HG02973 (cell line): ENCODE data around the gene TEP1.
"Not testable (repeated sequence)": the region's sequence is repeated elsewhere in the genome, so short reads cannot be mapped to it uniquely, and the experiment has no call there.

Experiments
- ATAC-seq: cut with Tn5 transposase; IDR thresholded peaks from one replicate; pipeline ENCODE4 v1.9.1; 2021; ENCODE audit warnings: moderate library complexity; ENCODE audit not compliant: unreplicated experiment

The TEP1 gene

DNA sequence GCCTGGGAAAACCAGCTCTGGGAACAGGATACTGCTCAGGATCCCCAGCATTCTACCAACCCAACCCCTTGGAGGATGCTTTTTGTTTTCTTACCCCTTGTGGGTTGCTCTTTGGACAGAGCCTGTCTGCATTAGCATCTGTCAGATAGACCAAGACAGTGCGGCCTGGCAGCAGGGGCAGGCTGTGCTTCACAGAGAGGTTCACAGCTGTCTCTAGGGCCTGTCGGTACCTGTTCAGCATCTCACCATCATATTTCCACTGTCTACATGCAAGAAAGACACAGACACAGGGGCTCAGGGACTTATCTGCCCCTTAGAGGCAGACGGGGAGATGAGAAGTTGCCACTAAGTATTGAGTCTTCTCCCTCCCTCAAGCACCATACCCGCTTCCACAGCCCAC, 21.8 kb downstream of the TEP1 start:
- ATAC-seq: no peak

DNA sequence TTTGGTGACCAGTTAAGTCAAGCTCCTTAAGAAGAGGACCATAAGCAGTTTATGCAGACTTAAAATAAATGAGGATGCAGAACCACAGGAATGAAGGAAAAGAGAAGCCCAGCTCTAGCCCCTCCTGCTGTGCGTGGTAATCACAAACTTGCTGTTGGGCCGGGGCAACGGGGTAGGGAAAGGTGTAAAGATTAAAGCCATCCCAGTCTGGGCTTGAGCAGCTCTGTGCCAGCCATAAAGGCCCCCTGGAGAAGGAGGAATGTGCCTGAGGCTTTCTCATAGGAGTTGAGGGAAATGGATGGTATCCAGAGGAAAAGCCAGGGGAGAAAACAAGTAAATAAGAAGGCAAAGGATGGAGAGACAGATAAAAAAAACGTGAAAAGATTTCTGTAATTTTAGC, 25.1 kb downstream of the TEP1 start:
- no peak for ATAC-seq

DNA sequence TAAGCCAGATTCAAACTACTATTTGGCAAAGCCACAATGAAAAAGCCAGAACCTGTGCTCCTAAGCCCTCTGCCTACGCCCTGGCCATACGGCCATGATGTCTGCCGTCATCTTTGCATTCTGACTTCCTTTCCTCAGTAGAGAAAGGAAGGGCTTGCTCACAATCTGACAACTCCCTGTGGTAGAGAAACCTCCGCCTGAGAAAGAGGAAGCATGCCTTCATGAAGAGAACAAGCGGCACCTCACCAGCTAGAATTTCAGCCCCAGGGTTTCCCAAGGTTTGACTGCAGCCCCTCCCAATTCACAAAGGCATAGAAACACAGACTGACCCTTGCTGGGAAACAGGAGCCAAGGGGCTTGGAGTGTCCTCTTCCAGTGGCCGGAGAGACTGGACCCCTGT, 25.7 kb downstream of the TEP1 start:
- no peak for ATAC-seq

DNA sequence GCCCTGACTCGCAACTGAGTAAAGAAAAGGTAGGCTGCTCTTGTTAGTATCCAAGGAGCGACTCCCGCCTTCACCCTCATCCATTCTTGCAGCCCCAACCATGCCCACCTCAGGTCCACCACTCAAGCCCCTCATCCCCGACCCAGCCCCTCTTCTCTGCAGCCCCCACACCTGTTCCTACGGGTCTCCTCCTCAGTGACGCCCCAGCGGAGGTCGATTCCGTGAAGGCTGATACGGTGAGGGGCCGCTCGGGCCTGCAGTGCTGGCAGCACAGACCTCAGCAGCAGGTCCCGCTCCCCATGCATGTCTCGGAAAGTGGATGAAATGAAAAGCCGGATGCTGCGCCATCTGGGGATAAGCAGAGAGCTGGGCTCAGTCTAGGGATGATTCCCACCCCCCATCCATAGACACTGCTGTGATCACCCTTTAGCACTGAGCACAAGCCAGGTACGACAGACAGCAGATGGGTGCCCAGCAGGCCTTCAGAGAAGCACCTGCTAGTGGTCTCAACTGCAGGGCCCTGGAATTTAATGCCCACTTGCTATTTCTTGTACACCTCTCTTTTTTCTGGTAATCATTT, 26.9 kb downstream of the TEP1 start:
- ATAC-seq: no peak

DNA sequence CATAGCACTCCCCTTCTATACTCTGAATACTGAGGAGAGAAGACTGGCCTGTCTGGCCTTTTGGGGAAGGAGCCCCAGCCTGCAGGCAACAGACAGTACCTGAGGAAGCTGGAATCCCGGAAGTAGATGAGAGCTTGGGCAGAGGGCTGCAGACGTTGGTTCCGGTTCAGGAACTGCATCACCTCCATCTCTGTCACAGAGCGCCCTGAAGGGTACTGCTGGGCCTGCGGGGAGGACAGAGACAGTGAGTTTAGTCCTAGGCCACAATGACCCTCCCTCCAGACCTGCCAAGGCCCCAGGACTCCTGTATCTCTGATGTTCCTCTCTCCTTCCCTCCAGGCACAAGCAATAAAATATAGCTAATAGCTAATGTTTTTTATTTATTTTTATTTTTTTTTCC, 28.4 kb downstream of the TEP1 start:
- no peak for ATAC-seq

DNA sequence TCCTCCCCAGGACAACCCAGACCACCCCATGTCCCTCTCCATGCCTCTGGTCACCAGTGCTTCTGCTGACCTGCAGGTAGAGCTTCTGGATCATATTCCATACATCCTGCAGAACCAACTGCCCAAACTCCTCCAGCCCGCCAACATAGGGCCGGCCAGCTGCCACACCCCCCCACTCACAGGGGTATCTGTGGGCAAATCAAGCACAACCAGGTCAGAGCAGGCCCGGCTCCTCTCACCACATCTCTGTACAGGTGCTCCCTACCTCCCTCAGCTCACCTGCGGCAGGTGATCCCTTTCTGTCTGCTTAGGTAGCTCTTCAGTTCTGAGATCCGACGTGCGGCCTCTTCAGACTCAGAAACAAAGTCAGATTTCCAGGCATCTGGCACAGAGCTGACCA, 29.0 kb downstream of the TEP1 start:
- ATAC-seq: no peak

DNA sequence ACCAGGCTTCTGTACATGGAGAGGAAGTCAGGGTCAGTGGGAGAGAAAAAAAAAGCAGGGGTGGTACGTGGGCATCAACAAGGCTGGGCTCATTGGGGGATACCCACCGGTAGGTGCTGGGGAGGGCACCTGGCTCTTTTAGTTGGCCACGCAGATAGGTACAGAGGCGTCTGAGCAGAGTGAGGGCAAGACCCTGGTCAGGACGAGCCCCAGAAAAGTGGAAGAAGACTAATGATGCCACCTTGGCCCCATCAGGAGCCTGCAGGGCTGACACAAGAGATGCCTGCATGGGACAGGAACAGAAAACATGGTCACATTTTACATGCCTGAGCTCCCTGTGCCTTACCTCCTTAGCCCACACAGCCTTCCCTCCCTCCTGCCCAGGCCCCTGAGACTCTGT, 29.7 kb downstream of the TEP1 start:
- ATAC-seq: no peak

DNA sequence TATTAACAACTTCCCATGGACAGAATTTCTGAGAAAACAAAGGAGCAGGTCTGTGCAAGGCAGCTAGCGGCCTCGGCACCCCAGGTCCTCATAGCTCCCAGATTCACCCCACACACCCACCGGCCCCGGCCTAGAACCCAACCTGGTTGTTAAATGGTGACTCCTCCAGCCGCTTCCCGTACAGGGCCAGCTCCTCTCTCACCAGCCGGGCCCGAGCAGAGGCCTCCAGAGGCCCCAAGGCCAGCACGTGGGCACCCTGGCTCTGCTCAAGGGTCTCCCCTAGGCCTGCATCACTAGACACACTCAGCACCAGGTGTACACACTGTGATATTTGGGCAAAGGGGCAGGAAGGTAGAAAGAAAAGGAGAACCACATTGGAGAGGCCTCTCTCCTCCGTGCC, 30.3 kb downstream of the TEP1 start:
- ATAC-seq: no peak

DNA sequence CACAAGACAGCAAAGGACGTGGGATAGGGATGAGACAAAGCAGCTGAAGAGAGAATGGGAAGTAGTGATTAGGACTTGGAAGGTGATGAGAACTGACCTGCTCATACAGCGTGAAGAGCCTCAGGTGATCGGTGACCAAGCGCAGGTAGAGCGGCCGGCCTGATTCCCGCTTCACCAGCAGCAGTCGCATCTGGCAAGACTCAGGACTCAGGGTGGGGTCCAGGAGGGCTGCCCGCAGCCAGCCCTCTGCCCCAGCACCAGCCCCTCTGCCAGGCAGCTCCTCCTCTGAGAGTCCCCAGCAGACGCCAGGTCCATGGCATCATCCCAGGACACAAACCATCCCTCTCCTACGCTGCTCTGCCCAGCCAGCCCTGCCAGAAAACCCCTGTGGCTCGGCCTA, 30.8 kb downstream of the TEP1 start:
- ATAC-seq: no peak

DNA sequence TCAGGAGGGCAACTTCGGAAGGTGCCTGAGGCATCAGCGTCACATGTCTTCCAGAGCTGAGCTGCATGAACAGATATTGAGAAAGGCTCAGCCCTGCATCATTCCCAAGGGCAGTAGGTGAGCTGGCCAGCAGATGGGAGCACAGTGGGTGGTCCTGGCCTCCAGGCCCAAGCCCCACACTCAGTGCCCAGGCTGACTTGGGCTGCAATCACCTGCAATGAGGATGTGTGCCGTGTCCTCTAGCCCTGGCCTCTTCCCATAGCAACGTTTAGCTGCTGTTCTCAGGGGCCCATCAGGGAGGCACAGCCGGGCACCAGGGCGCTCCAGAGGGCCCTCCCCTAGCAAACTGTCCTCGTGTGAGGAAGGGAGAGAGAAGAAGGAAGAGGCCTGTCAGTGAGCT, 32.0 kb downstream of the TEP1 start:
- ATAC-seq: no peak

DNA sequence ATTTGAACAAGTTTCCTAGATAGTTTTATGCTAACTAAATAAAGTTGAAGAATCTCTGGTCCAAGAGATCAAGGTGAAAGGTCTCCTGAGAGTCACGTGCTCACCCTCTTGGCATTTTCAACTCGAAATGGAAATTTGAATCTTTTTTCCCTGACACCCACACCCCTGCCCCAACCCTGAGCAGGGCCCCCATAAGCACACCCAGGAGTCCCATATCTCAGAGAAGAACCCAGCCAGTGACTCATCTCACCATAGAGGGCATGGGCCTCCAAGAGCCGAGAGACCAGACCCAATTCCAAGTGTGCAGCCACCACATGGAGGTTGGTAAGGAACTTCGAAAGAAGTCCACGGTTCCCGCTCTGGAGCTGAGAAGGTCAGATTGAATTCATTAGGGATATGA, 32.6 kb downstream of the TEP1 start:
- no peak for ATAC-seq

DNA sequence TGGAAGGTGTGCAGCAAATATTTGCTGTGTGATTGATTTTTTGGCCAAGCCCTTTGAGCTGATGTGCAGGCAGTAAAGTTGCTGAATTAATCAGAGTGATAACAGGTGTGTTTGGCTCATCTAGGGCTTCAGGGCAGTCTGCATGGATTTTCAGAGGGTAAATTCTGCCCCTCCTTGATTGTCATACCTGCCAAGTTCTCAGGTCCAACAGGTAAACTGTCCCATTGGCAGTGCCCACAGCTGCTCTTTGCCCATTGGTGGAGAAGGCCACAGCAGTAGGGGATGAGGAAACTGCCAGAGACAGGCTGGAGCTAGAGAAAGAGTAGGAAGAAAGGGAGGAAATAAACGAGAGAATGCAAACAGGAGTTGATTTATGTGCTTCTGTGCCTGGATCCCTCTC, 33.6 kb downstream of the TEP1 start:
- no peak for ATAC-seq

DNA sequence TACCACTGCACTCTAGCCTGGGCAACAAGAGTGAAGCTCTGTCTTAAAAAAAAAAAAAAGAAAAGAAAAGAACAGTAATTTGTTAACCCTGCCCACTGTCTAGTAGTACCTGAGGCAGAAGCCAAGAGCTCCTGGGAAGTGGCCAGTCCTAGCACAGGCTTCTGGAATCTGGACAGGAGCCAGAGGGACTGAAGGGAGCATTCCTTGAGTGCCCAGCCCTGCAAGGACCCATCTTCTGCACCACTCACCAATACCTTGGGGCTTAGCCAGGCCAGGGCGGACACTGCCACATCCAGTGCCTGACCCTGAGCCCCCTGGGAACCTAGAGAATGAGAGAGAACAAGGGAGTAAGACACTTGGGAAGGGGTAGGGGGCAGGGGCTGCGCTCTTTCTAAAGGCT, 36.1 kb downstream of the TEP1 start:
- ATAC-seq: no peak

DNA sequence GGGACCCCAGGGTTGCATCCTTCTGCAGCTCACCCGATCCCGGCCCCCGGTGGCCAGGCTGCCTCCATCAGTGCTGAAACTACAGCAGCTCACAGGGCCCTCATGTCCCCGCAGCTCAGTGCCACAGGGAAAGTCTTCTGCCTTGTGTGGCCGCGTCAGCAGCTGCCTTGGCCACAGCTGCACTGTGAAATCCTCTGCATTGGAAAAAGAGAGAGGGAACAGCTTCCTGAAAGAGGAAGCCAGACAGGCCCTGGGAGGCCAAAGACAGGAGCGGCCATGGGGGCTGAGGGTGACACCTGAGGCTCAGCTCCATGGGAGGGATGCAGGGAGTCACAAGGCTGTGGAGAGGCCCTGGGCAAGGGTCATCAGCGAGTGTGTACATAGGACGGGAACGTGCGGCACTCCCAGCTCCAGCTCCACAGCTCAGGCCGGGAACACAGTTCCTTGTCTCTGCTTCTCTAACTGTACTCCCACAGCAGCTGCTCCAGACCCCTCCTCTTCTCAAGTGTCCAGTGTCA, 37.2 kb downstream of the TEP1 start:
- ATAC-seq: no peak

DNA sequence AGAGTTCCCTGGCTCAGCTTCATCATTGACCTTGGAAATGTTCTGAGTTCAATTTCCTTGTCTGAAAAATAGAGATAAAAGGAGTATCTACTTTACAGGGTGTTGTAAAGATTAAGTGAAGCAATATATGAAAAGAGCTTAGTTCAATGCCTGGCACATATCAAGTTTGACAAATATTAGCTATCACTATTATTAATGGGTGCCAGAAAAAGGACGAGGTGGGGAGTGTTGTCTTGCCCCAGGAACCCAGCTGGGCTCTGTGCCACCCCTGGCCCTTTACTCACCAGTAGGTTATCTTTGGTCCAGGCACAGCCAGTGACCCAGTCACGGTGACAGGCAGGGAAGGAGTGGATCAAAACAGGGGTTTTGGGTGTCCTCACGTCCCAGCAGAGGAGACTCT, 37.8 kb downstream of the TEP1 start:
- no peak for ATAC-seq

DNA sequence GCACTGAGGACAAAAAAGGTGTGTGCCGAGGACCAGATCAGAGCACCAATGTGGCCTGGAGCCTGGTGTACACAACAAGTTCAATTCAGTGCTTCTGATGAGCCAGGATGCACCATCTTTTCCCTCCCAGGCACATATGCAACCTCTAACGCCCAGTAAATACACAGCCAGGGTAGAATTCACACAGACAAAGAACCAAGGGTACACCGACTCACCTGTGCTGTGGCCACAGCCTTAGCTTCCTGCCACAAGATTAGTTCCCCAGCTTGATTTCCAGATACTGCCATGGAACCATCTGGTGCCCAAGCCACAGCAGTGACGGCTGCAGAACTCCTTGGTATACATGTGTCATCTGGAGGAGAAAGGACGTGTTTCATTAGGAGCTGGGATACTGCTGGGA, 40.5 kb downstream of the TEP1 start:
- no peak for ATAC-seq

DNA sequence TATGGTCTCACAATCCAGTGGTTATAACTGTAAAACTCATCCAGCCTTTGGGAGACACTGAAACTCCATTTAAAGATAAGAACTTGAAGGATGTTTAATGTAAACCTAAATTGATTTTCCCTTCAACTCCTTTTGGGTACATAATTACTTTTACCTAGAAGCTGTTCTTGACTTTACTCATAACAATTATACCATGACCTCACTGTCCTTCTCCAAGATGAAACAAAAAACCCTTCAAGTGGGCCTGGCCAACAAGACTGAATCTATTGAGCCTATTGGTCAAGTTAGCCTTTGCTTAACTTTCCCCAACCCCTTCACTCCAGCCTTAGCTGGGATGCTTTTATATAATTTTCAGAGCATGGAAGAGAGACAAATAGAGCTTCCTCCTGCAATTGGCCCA, 47.4 kb downstream of the TEP1 start:
- ATAC-seq: no peak

DNA sequence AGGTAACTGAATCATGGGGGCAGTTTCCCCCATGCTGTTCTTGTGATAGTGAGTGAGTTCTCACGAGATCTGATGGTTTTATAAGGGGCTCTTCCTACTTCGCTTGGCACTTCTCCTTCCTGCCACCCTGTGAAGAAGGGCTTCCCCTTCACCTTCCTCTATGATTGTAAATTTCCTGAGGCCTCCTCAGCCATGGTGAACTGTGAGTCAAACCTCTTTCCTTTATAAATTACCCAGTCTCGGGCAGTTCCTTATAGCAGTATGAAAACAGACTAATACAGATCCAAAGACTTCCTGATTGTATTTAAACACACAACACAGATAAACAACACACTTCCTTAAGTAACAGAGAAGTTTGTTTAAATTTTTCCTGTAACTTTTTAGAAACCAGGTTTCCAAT, 54.8 kb downstream of the TEP1 start:
- ATAC-seq: not testable (repeated sequence)

DNA sequence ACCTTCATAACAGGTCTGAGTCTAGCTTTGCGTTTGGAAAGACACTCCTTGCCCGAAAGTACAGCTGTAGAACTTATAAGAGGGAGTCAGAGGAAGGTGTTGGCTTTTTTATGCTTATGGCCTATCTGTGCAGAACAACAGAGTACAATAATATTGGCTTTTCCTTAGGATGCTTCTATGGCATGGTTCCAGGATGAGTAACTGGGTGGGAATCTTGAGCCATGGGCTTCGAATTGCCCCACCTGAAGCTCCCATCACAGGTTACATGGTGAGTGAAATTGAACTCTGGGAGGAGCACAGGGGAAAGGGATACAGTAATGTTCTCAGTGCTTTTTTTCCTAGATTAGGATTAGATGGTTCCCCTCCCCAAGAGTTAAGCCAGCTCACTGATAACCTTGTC, 56.9 kb downstream of the TEP1 start:
- no peak for ATAC-seq

DNA sequence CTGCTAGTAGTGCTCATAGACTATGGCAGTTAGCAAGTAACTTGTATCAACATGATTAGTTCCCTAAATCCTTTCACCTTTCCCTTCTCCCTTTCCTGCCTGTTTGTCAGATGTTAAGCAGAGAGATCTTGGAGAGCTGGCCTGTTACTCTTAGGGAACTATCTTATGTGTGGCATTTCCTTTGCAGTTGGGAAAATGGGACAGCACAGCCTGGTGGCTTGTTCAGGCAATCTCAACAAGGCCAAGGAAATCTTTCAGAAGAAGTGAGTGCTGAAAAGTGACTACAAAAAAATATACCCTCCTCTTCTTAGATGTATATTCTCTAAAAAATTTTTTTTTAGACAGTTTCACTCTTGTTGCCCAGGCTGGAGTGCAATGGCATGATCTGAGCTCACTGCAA, 62.4 kb downstream of the TEP1 start:
- no peak for ATAC-seq

DNA sequence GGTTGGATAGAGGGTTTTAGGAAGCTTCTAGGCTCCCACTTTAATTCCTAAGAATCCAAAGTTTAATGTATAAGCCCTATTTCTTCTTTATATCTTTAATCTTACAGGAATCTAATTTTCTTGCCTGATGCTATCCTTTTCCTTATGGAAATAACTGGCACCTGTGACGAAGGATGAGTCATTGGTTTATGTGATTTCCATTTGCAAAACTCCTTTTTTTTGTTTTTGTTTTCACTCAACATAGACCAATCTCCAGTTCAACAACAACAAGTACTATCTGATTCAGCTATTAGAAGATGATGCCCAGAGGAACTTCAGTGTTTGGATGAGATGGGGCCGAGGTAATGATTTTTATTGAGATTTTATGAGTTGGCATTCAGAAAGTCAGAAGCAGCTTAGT, 63.0 kb downstream of the TEP1 start:
- ATAC-seq: no peak

DNA sequence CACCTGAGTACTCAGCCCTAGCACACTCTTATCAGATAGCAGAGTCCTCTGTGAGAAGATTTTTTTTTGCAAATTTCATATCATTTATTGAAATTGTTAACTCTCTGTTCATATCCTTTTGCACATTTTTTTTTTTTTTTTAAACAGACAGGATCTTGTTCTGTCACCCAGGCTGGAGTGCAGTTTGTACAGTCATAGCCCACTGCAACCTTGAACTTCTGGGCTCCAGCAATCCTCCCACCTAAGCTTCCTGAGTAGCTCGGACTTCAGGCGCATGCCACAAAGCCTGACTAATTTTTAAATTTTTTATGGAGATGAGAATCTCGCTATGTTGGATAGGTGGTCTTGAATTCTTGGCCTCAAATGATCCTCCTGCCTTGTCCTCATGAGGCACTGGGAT, 65.6 kb downstream of the TEP1 start:
- ATAC-seq: no peak

DNA sequence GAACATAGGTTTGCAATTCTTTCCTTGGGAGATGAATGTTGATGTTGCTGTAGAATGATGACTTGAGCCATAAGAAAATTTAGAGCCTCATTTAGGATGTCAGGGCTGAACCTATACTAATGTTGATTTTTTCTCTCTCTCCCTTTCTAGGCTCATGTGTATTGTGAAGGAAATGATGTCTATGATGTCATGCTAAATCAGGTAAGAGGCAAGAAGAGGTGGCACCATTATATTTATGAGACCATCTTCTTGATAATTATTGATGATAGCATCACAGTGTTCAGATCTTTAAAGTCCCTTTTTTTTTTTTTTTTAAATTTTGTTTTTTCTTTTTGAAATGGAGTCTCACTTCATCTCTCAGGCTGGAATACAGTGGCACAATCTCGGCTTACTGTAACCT, 66.6 kb downstream of the TEP1 start:
- ATAC-seq: no peak

DNA sequence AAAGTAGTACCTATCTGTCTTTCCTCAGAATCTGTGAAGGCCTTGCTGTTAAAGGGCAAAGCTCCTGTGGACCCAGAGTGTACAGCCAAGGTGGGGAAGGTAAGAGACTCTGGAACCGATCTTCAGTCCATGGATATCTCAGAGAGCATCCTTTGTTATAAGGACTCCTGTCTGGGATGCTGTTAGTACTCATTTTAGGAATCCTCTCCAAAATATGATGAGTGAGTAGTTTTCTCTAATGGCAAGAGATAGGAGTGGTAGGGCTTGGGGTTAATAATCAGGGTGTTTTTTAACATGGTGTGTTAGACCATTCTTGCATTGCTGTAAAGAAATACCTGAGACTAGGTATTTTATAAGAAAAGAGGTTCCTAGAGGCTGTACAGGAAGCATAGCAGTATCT, 67.9 kb downstream of the TEP1 start:
- no peak for ATAC-seq
